Stimulated activated CD8-positive, alpha-beta memory T cell treated with anti-CD3 and anti-CD28 coated beads, Interleukin-15, amount 100 ng/mL, for 48 hours (primary cell): Measurements from ENCODE around the gene PAFAH2.
A peak's percentile ranks its signal among the peaks of the same experiment; 100 is the strongest.
"Not testable (repeated sequence)": the region's sequence is repeated elsewhere in the genome, so short reads cannot be mapped to it uniquely, and the experiment has no call there.

Source experiments
- DNase-seq, 2 donors: peaks; one replicate each; pipeline ENCODE4 v3.0.0-alpha.2; 2020; ENCODE audit warnings: low read depth in 2 of 2

Gene PAFAH2

GRCh38 chr1:26010825-26011224 lies 13.0 kb upstream of the PAFAH2 start:
- DNase-seq, result no peak

- DNase-seq, result no peak
These were observed 12.1 kb upstream of the PAFAH2 start for GRCh38 chr1:26009796-26010447.

- no peak for DNase-seq
These were observed 8.8 kb upstream of the PAFAH2 start for GRCh38 chr1:26006710-26007109.

GRCh38 chr1:26005434-26006105 lies 7.7 kb upstream of the PAFAH2 start:
- no peak for DNase-seq

GRCh38 chr1:26003756-26004155 lies 5.9 kb upstream of the PAFAH2 start:
- DNase-seq, result no peak

- no peak for DNase-seq
These were observed 5.4 kb upstream of the PAFAH2 start for GRCh38 chr1:26003262-26003661.

- no peak for DNase-seq
These were observed 1.4 kb upstream of the PAFAH2 start for GRCh38 chr1:25999041-25999800.

GRCh38 chr1:25996966-25997827 lies 666 bp downstream of the PAFAH2 start:
- DNase-seq, result no peak

- no peak for DNase-seq
These were observed 3.3 kb downstream of the PAFAH2 start for GRCh38 chr1:25994402-25995150.

GRCh38 chr1:25993197-25993951 lies 4.5 kb downstream of the PAFAH2 start:
- DNase-seq, result no peak

GRCh38 chr1:25992689-25993171 lies 5.1 kb downstream of the PAFAH2 start:
- DNase-seq, result no peak

- no peak for DNase-seq
These were observed 5.8 kb downstream of the PAFAH2 start for GRCh38 chr1:25991937-25992688.

- DNase-seq, result peak; percentile 12 to 30
These were observed 7.0 kb downstream of the PAFAH2 start for GRCh38 chr1:25990702-25991395.

GRCh38 chr1:25990251-25990650 lies 7.6 kb downstream of the PAFAH2 start:
- DNase-seq, result no peak

GRCh38 chr1:25989440-25990234 lies 8.2 kb downstream of the PAFAH2 start:
- no peak for DNase-seq

GRCh38 chr1:25987951-25988350 lies 9.9 kb downstream of the PAFAH2 start:
- DNase-seq, result no peak

- DNase-seq, result not testable (repeated sequence)
These were observed 11.1 kb downstream of the PAFAH2 start for GRCh38 chr1:25986773-25987172.

GRCh38 chr1:25985670-25986069 lies 12.2 kb downstream of the PAFAH2 start:
- no peak for DNase-seq
